Natural killer cell (primary cell): Measurements from ENCODE around the gene CNGA4. TPM values are rescaled to one million over a fixed set of nuclear protein-coding genes. Genes with fewer than 3 reads are reported as not detected.

Source experiments
- ATAC-seq, 3 donors: fragments of 150-1000 bp in 2 of 3; fragments of 200-7000 bp in 1 of 3; cut with Tn5 transposase; 1 replicate in 1 of 3; 2 replicates in 2 of 3; pipeline ENCODE4 v1.10.0; 2021; ENCODE audit warnings: mild to moderate bottlenecking in 2 of 3, moderate library complexity in 2 of 3
- DNase-seq, 2 donors: peaks; one replicate each; pipeline versions ENCODE4 v3.0.0 to v3.0.0-alpha.2; 2013 to 2021; ENCODE audit warnings: mixed read lengths in 1 of 2
- H3K27ac ChIP-seq: one replicate; pipeline ENCODE4 v1.5.1; 2013; ENCODE audit warnings: mild to moderate bottlenecking, low read length
- H3K27me3 ChIP-seq: one replicate; pipeline ENCODE4 v1.6.1; 2013; ENCODE audit warnings: low read length; ENCODE audit not compliant: control insufficient read depth, insufficient read depth
- H3K36me3 ChIP-seq: one replicate; pipeline ENCODE4 v1.6.1; 2013; ENCODE audit warnings: low read length; ENCODE audit not compliant: control insufficient read depth, insufficient read depth
- H3K4me1 ChIP-seq: one replicate; pipeline ENCODE4 v1.6.1; 2013; ENCODE audit warnings: low read length; ENCODE audit not compliant: control insufficient read depth, insufficient read depth
- H3K4me3 ChIP-seq: one replicate; pipeline ENCODE4 v1.5.1; 2013; ENCODE audit warnings: low read length
- H3K9me3 ChIP-seq: one replicate; pipeline ENCODE4 v1.6.1; 2013; ENCODE audit warnings: low read length; ENCODE audit not compliant: control insufficient read depth, insufficient read depth
- H3K27ac Mint-ChIP-seq, 2 donors: one replicate each; pipeline ENCODE4 v1.8.0; 2022; ENCODE audit warnings: mild to moderate bottlenecking in 2 of 2, mixed read lengths in 2 of 2, moderate library complexity in 1 of 2
- H3K27me3 Mint-ChIP-seq, 2 donors: one replicate each; pipeline ENCODE4 v1.8.0; 2022; ENCODE audit warnings: low read depth in 2 of 2, mixed read lengths in 2 of 2
- H3K36me3 Mint-ChIP-seq: one replicate; pipeline ENCODE4 v1.8.0; 2022; ENCODE audit warnings: mixed read lengths
- H3K4me1 Mint-ChIP-seq, 2 donors: one replicate each; pipeline ENCODE4 v1.8.0; 2022; ENCODE audit warnings: mixed read lengths in 2 of 2
- H3K4me3 Mint-ChIP-seq: one replicate; pipeline ENCODE4 v1.8.0; 2022; ENCODE audit warnings: mild to moderate bottlenecking, moderate library complexity, mixed read lengths
- H3K9me3 Mint-ChIP-seq, 2 donors: one replicate each; pipeline ENCODE4 v1.8.0; 2022; ENCODE audit warnings: mixed read lengths in 2 of 2
- WGBS: methylation state at CpG from one replicate; pipeline ENCODE4 v1.1.7; 2013; ENCODE audit warnings: missing lambda C conversion rate; ENCODE audit not compliant: insufficient coverage; 5-methylcytosine and 5-hydroxymethylcytosine counted together
- intact Hi-C: fragments of 100-400 bp; cut with micrococcal nuclease; formaldehyde crosslinking; loops from one replicate; pipeline ENCODE4 v1.14.2; 2022
- total RNA-seq, 4 donors: library from RNA; stranded (reverse); fragments of 120-200 nt in 1 of 4; gene quantifications; one replicate each; pipeline versions ENCODE4 v1.2.3 to v1.2.4, GENCODE V29; 2013 to 2022
- TF ChIP-seq, protein P1 (sequence below): fragments of 200-600 bp; IDR thresholded peaks from one replicate; pipeline ENCODE4 v1.8.0; 2022; ENCODE audit warnings: antibody characterized with exemption

The CNGA4 gene
- total RNA-seq, 3 donors from 2014 or later (not counting 1 experiment from before 2014, with no cell fraction given), result 0.35 to 0.50 (median 0.39) TPM

- Mint-ChIP-seq H3K27ac (peak overlapping the region; percentile 77 to 89), H3K4me1 (peaks cover 90 to 97% of the 10 kb centered on the region in 2 donors), H3K27me3 (no peaks in the 10 kb centered on the region), H3K4me3 (peak overlapping the region; percentile 89), H3K36me3 (no peaks in the 10 kb centered on the region), H3K9me3 (peaks cover 0 to 2% of the 10 kb centered on the region in 2 donors)
- no peaks in the 10 kb centered on the region for H3K27me3 ChIP-seq
- DNase-seq, result peak in 1 of 2 donors; percentile 57
- ATAC-seq, result no peak
- no peak overlapping the region for H3K4me3 ChIP-seq
- no peaks in the 10 kb centered on the region for H3K9me3 ChIP-seq
- WGBS, result 0% methylated on average over 2 of the region's 2 CpGs
- H3K27ac ChIP-seq, result peak overlapping the region; percentile 70
- TF ChIP-seq, protein P1, sequence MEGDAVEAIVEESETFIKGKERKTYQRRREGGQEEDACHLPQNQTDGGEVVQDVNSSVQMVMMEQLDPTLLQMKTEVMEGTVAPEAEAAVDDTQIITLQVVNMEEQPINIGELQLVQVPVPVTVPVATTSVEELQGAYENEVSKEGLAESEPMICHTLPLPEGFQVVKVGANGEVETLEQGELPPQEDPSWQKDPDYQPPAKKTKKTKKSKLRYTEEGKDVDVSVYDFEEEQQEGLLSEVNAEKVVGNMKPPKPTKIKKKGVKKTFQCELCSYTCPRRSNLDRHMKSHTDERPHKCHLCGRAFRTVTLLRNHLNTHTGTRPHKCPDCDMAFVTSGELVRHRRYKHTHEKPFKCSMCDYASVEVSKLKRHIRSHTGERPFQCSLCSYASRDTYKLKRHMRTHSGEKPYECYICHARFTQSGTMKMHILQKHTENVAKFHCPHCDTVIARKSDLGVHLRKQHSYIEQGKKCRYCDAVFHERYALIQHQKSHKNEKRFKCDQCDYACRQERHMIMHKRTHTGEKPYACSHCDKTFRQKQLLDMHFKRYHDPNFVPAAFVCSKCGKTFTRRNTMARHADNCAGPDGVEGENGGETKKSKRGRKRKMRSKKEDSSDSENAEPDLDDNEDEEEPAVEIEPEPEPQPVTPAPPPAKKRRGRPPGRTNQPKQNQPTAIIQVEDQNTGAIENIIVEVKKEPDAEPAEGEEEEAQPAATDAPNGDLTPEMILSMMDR, result no peak
- H3K4me1 ChIP-seq, result peaks cover 40% of the 10 kb centered on the region
- intact Hi-C loops, result loop anchor here (10.0 kb wide), 1 partner anchor 545 kb away; the partner anchor contains the start of genes TRIM22 and TRIM5
- H3K36me3 ChIP-seq, result no peaks in the 10 kb centered on the region
These were observed 9.0 kb upstream of the CNGA4 start for GRCh38 chr11:6229911-6230310.

- H3K27me3 Mint-ChIP-seq, result no peaks in the 10 kb centered on the region
- H3K27me3 ChIP-seq, result no peaks in the 10 kb centered on the region
- DNase-seq, result peak in 1 of 2 donors; percentile 22
- TF ChIP-seq, protein P1, result no peak
- peak overlapping the region; percentile 89 to 98 for H3K27ac Mint-ChIP-seq
- no peak overlapping the region for H3K4me3 ChIP-seq
- no peak for ATAC-seq
- no peaks in the 10 kb centered on the region for H3K36me3 Mint-ChIP-seq
- no peaks in the 10 kb centered on the region for H3K9me3 ChIP-seq
- H3K27ac ChIP-seq, result no peak overlapping the region
- no peaks in the 10 kb centered on the region for H3K9me3 Mint-ChIP-seq
- peaks cover 41% of the 10 kb centered on the region for H3K4me1 ChIP-seq
- peaks cover 67 to 73% of the 10 kb centered on the region in 2 donors for H3K4me1 Mint-ChIP-seq
- intact Hi-C loops, result loop anchor here (10.0 kb wide), 1 partner anchor 548 kb away; the partner anchor contains the start of genes TRIM22 and TRIM5
- no peaks in the 10 kb centered on the region for H3K36me3 ChIP-seq
- H3K4me3 Mint-ChIP-seq, result peak overlapping the region; percentile 66
These were observed 6.0 kb upstream of the CNGA4 start for GRCh38 chr11:6232899-6233298.

GRCh38 chr11:6233984-6234386 lies 4.9 kb upstream of the CNGA4 start:
- Mint-ChIP-seq H3K27ac (peak overlapping the region; percentile 89 to 98), H3K9me3 (no peaks in the 10 kb centered on the region), H3K4me1 (peaks cover 56 to 63% of the 10 kb centered on the region in 2 donors), H3K27me3 (no peaks in the 10 kb centered on the region), H3K4me3 (peak overlapping the region; percentile 98), H3K36me3 (no peaks in the 10 kb centered on the region)
- TF ChIP-seq, protein P1, result no peak
- WGBS, result 3% methylated on average over 10 of the region's 10 CpGs
- Histone ChIP-seq H3K27me3 (no peaks in the 10 kb centered on the region), H3K27ac (peak overlapping the region; percentile 91), H3K4me3 (peak overlapping the region; percentile 98), H3K4me1 (peaks cover 31% of the 10 kb centered on the region), H3K9me3 (no peaks in the 10 kb centered on the region), H3K36me3 (no peaks in the 10 kb centered on the region)
- ATAC-seq, result no peak
- no peak for DNase-seq
- intact Hi-C loops, result loop anchor here (1.0 to 10.0 kb wide), 4 partner anchors 33 to 549 kb away; partner anchors contain the start of genes ARFIP2, SMPD1, TIMM10B and TRIM22
